Gastrocnemius medialis (tissue), 4 donors: ENCODE results near the gene WDR81.

Source experiments
- CTCF ChIP-seq, 5 experiments: fragments of 450-650 bp in 3 of 5; fragments of 200-600 bp in 2 of 5; sonication (generic) in 2 of 5; IDR thresholded peaks in 4 of 5; conservative IDR thresholded peaks in 1 of 5; 1 replicate in 4 of 5; 2 replicates in 1 of 5; pipeline ENCODE4 v1.5.1; 2016 to 2019; ENCODE audit warnings: antibody characterized with exemption in 5 of 5, mild to moderate bottlenecking in 3 of 5, moderate library complexity in 3 of 5
- POLR2A ChIP-seq, 2 donors: fragments of 450-650 bp; IDR thresholded peaks; one replicate each; pipeline ENCODE4 v1.6.1; 2017; ENCODE audit warnings: antibody characterized with exemption in 2 of 2, mild to moderate bottlenecking in 2 of 2, moderate library complexity in 2 of 2

GRCh38 chr17:1759529-1759928 lies 35.0 kb downstream of the WDR81 start:
- TF ChIP-seq CTCF (IDR thresholded peaks at IDR 0.05 in 4 of 5, conservative IDR thresholded peaks at IDR 0.05 in 1 of 5) (no peak), POLR2A (IDR thresholded peaks at IDR 0.05) (no peak)
